Uterus (tissue), 2 donors: ENCODE measurements around the gene TNFRSF21.

Experiments
- POLR2A ChIP-seq, 2 donors: fragments of 450-650 bp; IDR thresholded peaks; one replicate each; pipeline ENCODE4 v1.6.1; 2016; ENCODE audit warnings: antibody characterized with exemption in 2 of 2, mild to moderate bottlenecking in 1 of 2, moderate library complexity in 1 of 2
- TF ChIP-seq, protein P1 (sequence below), 4 experiments: fragments of 200-600 bp in 2 of 4; fragments of 450-650 bp in 2 of 4; sonication (generic) in 2 of 4; IDR thresholded peaks; one replicate each; pipeline ENCODE4 v1.5.1; 2016 to 2019; ENCODE audit warnings: antibody characterized with exemption in 4 of 4, mild to moderate bottlenecking in 2 of 4, moderate library complexity in 1 of 4

DNA sequence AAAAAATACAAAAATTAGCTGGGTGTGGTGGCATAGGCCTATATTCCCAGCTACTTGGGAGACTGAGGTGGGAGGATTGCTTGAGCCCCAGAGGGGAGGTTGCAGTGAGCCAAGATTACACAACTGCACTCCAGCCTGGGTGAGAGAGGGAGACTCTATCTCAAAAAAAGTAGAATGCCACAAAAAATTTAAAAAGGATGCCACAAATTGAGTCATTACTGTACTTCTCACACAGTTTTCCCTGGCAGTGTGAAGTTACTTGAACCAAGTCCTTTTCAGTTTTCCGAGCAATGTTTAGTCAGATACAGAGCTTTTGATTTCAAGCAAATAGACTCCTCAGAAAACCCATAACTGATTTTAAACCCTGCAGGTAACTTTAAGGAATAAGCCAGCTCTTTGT lies 53.3 kb downstream of the TNFRSF21 start:
- no peak for TF ChIP-seq POLR2A (IDR thresholded peaks at IDR 0.05)
- TF ChIP-seq, protein P1, sequence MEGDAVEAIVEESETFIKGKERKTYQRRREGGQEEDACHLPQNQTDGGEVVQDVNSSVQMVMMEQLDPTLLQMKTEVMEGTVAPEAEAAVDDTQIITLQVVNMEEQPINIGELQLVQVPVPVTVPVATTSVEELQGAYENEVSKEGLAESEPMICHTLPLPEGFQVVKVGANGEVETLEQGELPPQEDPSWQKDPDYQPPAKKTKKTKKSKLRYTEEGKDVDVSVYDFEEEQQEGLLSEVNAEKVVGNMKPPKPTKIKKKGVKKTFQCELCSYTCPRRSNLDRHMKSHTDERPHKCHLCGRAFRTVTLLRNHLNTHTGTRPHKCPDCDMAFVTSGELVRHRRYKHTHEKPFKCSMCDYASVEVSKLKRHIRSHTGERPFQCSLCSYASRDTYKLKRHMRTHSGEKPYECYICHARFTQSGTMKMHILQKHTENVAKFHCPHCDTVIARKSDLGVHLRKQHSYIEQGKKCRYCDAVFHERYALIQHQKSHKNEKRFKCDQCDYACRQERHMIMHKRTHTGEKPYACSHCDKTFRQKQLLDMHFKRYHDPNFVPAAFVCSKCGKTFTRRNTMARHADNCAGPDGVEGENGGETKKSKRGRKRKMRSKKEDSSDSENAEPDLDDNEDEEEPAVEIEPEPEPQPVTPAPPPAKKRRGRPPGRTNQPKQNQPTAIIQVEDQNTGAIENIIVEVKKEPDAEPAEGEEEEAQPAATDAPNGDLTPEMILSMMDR (IDR thresholded peaks at IDR 0.05): no peak
